Coronary artery (tissue), 2 donors: Measurements from ENCODE around the gene KCNQ2.

Experiments used
- DNase-seq: peaks from one replicate; pipeline ENCODE4 v3.0.0-alpha.2; 2017; ENCODE audit warnings: low spot score
- H3K27ac ChIP-seq, 2 donors: fragments of 200-600 bp; sonication (generic); one replicate each; pipeline ENCODE4 v1.5.1; 2016 to 2019
- H3K4me3 ChIP-seq: fragments of 200-600 bp; sonication (generic); 2 replicates; pipeline ENCODE4 v1.5.1; 2016; ENCODE audit warnings: mild to moderate bottlenecking, moderate library complexity
- TF ChIP-seq, protein P1 (sequence below): fragments of 200-600 bp; sonication (generic); IDR thresholded peaks from one replicate; pipeline ENCODE4 v1.5.1; 2019; ENCODE audit warnings: antibody characterized with exemption

The KCNQ2 gene

DNA sequence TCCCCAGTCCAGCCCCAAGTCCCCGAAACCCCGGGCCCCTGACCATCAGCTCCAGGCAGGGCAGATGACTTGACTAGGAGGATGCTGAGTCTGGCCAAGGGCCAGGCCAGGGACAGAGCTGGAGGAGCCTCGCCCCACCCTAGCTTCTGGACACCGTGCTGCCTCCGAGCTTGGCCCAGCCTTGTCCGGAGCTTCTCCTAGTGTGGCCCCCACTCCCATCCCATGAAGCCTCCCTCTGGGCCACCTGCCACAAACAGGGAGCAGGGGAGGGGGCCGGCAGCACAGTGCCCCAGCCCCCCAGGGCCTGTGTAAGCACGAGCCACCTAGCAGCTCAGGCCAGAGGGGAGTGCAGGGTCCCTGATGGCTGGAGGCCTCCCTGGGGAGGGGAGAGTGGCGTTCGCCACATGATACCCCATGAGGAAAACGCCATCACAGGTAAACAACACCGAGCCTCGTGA lies 21.1 kb upstream of the KCNQ2 start:
- TF ChIP-seq, protein P1, sequence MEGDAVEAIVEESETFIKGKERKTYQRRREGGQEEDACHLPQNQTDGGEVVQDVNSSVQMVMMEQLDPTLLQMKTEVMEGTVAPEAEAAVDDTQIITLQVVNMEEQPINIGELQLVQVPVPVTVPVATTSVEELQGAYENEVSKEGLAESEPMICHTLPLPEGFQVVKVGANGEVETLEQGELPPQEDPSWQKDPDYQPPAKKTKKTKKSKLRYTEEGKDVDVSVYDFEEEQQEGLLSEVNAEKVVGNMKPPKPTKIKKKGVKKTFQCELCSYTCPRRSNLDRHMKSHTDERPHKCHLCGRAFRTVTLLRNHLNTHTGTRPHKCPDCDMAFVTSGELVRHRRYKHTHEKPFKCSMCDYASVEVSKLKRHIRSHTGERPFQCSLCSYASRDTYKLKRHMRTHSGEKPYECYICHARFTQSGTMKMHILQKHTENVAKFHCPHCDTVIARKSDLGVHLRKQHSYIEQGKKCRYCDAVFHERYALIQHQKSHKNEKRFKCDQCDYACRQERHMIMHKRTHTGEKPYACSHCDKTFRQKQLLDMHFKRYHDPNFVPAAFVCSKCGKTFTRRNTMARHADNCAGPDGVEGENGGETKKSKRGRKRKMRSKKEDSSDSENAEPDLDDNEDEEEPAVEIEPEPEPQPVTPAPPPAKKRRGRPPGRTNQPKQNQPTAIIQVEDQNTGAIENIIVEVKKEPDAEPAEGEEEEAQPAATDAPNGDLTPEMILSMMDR: no peak
- DNase-seq: no peak
- Histone ChIP-seq H3K27ac (no peak overlapping the region), H3K4me3 (no peak overlapping the region)

DNA sequence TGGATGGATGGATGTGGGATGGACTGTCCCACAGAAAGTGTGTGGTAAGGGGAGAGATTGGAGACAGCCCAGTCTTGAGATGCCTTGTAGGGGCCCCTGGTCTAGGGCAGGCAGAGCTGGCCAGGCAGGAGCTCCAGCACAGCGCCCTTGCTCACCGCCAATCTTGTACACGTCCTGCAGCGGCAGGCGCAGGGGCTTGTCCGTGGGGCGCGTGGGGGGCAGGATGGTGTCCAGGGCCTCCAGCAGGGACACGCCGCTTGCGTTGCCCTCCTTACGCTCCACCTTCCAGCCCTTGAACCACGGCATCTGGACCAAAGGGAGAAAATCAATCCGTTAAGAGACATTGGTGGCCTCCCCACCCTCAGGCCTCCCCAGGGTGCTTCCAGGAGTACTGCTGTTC lies 20.5 kb upstream of the KCNQ2 start:
- no peak for DNase-seq
- no peak overlapping the region for H3K27ac ChIP-seq
- no peak overlapping the region for H3K4me3 ChIP-seq
- TF ChIP-seq, protein P1: no peak

DNA sequence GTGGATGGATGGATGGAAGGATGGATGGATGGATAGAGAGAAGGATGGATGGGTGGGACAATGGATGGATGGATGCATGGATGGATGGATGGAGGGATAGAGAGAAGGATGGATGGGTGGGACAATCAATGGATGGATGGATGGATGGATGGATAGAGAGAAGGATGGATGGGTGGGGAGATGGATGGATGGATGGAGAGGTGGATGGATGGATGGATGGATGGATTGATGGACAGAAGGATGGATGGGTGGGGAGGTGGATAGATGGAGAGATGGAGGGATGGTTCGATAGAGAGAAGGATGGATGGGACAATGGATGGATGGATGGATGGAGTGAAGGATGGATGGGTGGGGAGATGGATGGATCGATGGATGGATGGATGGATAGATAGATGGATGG lies 20.1 kb upstream of the KCNQ2 start:
- DNase-seq: no peak
- Histone ChIP-seq H3K4me3 (no peak overlapping the region), H3K27ac (no peak overlapping the region)
- TF ChIP-seq, protein P1: no peak

DNA sequence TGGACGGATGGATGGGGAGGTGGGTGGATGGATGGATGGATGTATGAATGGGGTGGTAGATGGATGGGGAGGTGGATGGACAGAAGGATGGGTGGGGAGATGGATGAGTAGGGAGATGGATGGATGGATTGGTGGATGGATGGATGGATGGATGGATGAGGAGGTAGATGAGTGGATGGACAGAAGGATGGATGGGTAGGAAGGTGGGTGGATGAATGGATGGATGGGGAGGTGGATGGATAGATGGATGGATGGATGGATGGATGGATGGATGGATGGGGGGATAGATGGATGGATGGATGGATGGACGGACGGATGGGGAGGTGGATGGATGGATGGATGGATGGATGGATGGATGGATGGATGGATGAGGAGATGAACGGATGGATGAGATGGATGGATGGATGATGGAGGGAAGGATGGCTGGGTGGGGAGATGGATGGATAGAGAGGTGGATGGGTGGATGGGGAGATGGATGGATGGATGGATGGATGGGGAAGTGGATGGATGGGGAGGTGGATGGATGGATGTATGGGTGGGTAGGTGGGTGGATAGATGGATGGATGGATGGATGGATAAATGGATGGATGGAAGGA lies 19.3 kb upstream of the KCNQ2 start:
- DNase-seq: no peak
- H3K27ac ChIP-seq: no peak overlapping the region
- TF ChIP-seq, protein P1: no peak
- H3K4me3 ChIP-seq: no peak overlapping the region

DNA sequence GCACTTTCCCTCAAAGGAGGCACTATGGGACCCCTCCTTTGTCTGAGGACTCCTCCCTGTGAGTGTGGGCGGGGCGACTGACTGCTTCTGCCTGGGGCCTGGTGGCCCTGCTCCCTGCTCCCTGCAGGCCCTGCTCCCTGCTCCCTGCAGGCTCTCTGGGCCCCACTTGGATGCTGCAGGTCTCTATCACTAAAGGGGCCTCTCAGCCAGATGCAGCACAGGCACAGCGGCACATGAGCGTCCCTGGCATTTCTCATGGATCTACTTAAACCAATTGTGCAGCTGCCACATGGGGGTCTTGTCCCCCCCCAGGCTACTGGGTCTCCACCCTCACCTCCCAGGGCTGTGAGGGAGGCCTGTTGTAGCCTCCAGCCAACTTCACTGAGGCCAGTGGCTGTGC lies 18.6 kb upstream of the KCNQ2 start:
- no peak for DNase-seq
- no peak overlapping the region for H3K27ac ChIP-seq
- no peak overlapping the region for H3K4me3 ChIP-seq
- TF ChIP-seq, protein P1: no peak

DNA sequence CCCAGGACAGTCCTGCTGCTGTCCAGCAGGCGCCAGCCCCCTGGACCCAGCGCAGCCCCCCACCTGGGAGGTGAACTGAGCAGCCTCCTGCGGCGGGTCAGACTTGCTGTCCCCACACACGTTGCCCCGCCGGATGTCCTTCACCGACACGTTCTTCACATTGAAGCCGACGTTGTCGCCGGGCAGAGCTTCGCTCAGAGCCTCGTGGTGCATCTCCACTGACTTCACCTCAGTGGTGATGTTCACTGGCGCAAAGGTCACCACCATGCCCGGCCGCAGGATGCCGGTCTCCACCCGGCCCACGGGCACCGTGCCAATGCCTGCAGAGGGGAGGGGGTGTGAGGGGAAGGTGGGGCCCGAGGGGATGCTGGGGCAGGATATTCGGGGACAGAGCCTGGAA lies 18.0 kb upstream of the KCNQ2 start:
- Histone ChIP-seq H3K4me3 (no peak overlapping the region), H3K27ac (no peak overlapping the region)
- no peak for DNase-seq
- TF ChIP-seq, protein P1: no peak
